ENCODE measurements around the gene DSPP.

GRCh38 chr4:87659247-87659931 lies 51.1 kb downstream of the DSPP start:
- no peak for TF ChIP-seq JUN (IDR thresholded peaks at IDR 0.05; ENCODE audit: low read depth, low read length)
- TF ChIP-seq POLR2AphosphoS5 (IDR thresholded peaks at IDR 0.05; ENCODE audit: low read depth, low read length), result no peak
- TF ChIP-seq CTCF (IDR thresholded peaks at IDR 0.05; ENCODE audit: control extremely low read depth in 1 of 3, insufficient read depth in 1 of 3, low read depth in 1 of 3, low read length in 3 of 3), result no peak
- no peak for TF ChIP-seq KDM5A (IDR thresholded peaks at IDR 0.05; ENCODE audit: low read length)
- TF ChIP-seq JUND (IDR thresholded peaks at IDR 0.05; ENCODE audit: low read length), result no peak
- no peak for TF ChIP-seq FOSL1 (IDR thresholded peaks at IDR 0.05; ENCODE audit: insufficient read depth, low read depth, low read length)
- TF ChIP-seq, protein P1, sequence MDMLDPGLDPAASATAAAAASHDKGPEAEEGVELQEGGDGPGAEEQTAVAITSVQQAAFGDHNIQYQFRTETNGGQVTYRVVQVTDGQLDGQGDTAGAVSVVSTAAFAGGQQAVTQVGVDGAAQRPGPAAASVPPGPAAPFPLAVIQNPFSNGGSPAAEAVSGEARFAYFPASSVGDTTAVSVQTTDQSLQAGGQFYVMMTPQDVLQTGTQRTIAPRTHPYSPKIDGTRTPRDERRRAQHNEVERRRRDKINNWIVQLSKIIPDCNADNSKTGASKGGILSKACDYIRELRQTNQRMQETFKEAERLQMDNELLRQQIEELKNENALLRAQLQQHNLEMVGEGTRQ (IDR thresholded peaks at IDR 0.05; ENCODE audit: low read length), result no peak
- no peak for TF ChIP-seq YY1 (IDR thresholded peaks at IDR 0.05; ENCODE audit: low read depth, low read length)
- no peak for TF ChIP-seq SIX5 (IDR thresholded peaks at IDR 0.05; ENCODE audit: low read depth, low read length)
- TF ChIP-seq CBX8 (IDR thresholded peaks at IDR 0.05; ENCODE audit: borderline replicate concordance, low read depth, low read length), result no peak
- no peak for TF ChIP-seq ATF2 (IDR thresholded peaks at IDR 0.05; ENCODE audit: low read length)
- no peak for TF ChIP-seq CHD1 (IDR thresholded peaks at IDR 0.05; ENCODE audit: low read depth, low read length)
